ENCODE data around the gene ISX.

DNA sequence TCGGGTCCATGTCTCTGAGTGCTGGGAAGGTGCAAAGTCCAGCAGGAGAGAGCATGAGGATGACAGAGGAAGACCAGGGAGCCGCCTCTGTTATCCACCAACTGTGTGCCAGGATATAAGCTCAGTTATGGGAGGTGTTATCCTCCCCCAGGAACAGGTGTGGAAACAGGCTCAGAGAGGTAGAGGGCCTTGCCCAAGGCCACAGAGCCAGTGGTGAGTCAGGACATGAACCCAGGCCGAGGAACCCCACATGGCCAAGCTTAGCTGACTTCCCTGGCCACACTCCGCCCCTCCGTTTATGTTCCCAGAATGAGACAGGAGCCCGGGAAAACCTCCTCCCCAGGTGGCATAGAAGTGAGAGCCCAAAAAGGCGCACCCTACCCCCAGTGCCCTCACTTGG, 50.3 kb downstream of the ISX start:
- TF ChIP-seq, protein P1, sequence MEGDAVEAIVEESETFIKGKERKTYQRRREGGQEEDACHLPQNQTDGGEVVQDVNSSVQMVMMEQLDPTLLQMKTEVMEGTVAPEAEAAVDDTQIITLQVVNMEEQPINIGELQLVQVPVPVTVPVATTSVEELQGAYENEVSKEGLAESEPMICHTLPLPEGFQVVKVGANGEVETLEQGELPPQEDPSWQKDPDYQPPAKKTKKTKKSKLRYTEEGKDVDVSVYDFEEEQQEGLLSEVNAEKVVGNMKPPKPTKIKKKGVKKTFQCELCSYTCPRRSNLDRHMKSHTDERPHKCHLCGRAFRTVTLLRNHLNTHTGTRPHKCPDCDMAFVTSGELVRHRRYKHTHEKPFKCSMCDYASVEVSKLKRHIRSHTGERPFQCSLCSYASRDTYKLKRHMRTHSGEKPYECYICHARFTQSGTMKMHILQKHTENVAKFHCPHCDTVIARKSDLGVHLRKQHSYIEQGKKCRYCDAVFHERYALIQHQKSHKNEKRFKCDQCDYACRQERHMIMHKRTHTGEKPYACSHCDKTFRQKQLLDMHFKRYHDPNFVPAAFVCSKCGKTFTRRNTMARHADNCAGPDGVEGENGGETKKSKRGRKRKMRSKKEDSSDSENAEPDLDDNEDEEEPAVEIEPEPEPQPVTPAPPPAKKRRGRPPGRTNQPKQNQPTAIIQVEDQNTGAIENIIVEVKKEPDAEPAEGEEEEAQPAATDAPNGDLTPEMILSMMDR (IDR thresholded peaks at IDR 0.05; ENCODE audit: insufficient read depth, low read length) = no peak
- TF ChIP-seq POLR2AphosphoS5 (IDR thresholded peaks at IDR 0.05; ENCODE audit: low read depth) (no peak), GABPA (IDR thresholded peaks at IDR 0.05; ENCODE audit: low read depth) (no peak), SPI1 (IDR thresholded peaks at IDR 0.05; ENCODE audit: borderline replicate concordance, low read depth) (no peak)
- TF ChIP-seq, protein P2, sequence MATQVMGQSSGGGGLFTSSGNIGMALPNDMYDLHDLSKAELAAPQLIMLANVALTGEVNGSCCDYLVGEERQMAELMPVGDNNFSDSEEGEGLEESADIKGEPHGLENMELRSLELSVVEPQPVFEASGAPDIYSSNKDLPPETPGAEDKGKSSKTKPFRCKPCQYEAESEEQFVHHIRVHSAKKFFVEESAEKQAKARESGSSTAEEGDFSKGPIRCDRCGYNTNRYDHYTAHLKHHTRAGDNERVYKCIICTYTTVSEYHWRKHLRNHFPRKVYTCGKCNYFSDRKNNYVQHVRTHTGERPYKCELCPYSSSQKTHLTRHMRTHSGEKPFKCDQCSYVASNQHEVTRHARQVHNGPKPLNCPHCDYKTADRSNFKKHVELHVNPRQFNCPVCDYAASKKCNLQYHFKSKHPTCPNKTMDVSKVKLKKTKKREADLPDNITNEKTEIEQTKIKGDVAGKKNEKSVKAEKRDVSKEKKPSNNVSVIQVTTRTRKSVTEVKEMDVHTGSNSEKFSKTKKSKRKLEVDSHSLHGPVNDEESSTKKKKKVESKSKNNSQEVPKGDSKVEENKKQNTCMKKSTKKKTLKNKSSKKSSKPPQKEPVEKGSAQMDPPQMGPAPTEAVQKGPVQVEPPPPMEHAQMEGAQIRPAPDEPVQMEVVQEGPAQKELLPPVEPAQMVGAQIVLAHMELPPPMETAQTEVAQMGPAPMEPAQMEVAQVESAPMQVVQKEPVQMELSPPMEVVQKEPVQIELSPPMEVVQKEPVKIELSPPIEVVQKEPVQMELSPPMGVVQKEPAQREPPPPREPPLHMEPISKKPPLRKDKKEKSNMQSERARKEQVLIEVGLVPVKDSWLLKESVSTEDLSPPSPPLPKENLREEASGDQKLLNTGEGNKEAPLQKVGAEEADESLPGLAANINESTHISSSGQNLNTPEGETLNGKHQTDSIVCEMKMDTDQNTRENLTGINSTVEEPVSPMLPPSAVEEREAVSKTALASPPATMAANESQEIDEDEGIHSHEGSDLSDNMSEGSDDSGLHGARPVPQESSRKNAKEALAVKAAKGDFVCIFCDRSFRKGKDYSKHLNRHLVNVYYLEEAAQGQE (IDR thresholded peaks at IDR 0.05; ENCODE audit: insufficient replicate concordance, low read depth) = no peak

Data from HL-60 (cell line).